Measurements from ENCODE around the gene WASF2.
A peak's percentile ranks its signal among the peaks of the same experiment; 100 is the strongest.
"Not testable (repeated sequence)": the region's sequence is repeated elsewhere in the genome, so short reads cannot be mapped to it uniquely, and the experiment has no call there.

The WASF2 gene

DNA sequence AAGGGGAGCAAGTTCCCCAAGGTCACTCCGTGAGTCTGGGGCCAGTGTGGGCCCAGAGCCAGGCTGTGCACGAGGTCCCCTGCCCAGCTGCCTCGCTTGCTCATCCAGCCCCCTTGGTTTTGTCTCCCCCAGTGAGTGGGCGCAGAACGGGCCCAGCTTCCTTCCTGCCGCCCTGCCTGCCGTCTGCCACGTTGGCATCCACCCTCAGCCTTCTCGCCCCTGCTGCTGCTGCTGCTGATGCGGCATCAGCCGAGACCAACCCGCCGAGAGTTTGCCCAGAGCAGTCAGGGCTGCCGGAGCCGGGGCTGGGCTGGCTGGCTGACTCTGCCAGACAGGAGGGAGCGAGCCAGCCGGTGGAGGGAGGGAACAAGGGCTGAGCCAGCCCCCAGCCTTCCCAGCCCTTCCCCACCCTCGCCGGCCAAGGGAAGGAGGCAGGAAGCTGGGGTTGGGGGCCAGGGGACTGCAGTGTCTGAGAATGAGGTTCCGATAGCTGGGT lies 31.4 kb upstream of the WASF2 start:
- peak; percentile 51 to 70 for DNase-seq

DNA sequence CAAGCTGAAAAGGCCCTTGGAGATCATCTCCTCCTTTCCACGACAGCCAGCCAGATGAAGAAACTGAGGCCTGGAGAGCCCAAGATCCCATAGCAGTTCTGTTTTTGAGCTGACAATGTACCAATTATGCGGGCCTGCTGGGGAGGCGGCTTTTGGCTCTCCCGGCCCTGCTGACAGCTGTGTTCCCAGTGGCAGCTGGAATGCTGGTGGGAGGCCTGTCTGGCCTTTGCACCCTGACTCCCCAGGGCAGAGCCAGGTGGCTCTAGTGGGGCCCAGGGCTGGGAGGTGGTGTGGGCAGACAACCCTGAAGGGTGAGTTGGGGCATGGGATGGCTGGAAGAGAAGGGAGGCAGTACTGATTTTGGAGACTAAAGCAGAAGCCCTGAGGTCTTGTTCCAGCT lies 30.7 kb upstream of the WASF2 start:
- DNase-seq: no peak

DNA sequence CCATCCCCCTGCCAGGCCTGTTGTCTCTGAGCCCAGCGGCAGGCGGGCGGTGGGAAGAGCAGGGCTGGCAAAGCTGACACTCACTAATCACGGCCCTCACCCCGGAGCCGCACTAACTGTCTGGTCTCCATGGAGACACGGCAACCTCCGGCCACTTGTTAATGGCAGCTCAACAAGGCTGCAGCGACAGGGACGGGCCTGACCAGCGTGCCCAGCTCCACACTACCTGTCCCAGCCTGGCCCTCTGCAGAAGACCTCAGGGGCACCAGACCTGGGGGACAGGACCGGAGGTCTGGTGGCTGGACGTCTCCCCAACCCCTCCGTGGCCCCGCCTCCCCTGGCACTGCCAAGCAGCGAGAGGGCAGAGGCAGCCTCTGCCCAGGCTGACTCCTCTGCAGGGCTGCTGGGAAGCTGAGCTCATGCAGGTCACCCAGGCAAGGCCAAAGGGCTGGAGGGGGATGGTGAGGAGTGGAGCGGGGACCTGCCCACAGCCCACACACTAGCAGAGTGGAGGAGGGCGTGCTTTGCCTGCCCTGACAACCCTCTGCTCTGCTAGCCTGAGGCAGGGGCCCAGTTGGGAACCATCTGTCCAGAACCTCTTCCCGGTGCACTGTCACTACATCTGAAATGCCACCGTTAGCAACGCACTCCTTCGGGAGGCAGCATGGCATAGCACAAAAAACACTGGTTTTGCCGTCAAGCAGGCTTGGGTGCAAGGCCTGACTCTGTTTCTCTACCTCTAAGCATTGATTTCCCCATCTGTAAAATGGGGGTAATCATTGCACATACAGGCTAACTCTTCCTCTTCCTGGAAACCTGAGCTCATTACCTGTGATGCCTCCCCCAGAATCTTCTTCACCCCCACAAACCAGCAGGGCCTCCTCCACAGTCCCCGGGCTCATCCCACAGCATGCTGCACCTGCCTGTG lies 29.6 kb upstream of the WASF2 start:
- no peak for DNase-seq

DNA sequence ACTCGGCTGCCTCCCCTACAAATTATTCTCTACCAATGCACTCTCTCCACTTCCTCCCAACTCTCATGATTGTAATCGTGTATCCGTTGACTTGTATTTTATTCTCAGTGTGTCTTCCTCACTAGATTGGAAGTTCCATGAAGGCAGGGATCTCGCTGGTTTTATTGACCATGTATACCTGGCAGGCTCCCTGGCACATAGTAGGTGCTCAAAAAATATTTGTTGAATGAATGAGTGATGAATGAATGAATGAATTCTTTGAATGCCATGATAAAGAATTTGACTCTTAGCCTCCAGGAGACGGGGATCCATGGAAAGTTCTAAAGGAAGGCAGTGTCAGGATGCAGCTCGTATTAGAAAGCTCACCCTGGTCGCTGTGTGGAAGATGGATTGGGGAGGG lies 28.8 kb upstream of the WASF2 start:
- DNase-seq: no peak

DNA sequence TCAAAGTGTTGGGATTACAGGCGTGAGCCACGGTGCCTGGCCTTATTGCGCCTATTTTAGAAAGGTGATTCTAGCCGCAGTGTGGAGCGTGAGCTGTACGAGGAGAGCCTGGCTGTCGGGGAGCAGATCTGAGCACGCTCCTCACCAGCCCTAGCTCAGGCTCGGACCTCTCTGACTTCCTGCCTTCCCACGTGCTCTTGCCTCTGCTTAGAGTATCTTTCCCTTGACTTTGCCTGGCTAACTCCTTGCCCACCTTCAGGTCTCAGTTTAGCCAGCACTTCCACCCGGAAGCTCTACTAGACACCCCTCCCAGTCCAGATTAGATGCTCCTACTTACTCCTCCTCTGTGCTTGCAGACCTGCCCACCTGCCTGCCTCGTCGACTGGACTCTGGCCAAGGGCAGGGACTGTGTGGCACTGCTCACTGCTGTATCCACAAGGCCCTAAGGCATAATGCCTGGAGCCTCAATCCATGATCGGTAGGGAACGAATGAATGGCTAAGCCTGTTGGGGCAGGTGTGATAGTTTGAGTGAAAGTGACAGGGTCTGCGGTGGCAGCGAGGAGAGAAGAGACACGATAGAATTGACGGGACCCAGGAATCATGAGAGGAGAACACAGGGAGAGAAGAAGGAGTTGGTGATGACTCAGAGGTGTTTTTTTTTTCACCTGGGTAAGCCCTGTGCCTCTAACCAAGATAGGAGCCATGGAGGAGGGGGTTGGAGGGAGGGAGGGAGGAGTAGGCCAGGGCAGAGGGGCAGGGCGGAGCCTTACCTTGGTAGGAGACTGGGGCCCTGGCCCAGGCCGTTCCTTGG lies 28.1 kb upstream of the WASF2 start:
- no peak for DNase-seq

DNA sequence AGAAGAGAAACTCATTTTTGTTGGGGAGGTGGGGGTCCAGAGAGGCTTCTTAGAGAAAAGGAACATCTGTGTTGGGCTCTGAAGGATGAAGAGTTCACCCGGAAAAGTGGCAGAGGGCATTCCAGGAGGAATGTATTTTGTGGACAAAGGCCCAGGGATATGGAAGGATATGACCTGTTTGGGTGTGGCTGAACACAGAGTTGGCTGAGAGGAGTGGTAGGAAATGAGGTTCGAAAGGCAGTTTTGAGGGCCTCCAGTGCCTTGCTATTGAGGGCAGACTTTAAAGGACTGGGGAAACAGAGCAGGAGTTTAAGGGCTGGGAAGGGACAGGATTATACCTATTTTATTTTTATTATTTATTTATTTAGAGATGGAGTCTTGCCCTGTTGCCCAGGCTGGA lies 27.3 kb upstream of the WASF2 start:
- no peak for DNase-seq

DNA sequence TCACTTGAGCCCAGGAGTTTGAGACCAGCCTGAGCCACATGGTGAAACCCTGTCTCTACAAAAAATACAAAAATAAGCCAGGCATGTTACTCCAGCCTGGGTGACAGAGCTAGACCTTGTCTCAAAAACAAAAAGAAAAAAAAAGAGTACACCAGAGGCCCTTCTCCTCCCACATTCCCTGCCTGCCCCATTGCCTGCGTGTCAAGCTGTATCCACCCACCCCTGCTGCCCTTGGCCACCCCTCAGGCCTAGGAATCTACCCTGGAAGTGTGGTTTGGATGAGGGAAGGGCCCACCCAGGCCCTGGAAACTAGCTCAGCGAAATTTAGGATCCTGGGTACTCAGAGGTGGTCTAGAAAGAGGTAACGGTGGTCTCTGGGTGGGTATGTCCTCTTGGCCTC lies 25.7 kb upstream of the WASF2 start:
- DNase-seq: no peak

DNA sequence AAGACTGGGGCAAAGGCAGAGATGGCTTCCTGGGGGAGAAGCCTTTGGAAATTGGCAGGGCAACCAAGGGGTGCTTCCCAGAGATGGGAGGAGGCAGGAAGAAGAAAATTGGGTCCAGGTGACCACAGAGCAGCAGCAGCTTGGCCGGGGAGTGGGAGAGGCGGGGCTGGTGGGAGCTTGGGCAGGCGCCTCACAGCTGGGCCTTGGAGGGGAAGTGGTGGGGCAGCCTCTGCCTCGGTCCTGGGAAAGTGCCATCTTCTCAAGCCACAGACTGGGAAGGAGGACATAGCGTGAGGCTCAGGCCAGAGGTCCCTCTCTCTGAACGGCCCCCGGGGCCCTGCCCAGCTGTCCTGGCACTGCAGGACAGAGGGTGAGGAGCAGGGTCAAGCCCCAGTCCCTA lies 24.0 kb upstream of the WASF2 start:
- DNase-seq: no peak

DNA sequence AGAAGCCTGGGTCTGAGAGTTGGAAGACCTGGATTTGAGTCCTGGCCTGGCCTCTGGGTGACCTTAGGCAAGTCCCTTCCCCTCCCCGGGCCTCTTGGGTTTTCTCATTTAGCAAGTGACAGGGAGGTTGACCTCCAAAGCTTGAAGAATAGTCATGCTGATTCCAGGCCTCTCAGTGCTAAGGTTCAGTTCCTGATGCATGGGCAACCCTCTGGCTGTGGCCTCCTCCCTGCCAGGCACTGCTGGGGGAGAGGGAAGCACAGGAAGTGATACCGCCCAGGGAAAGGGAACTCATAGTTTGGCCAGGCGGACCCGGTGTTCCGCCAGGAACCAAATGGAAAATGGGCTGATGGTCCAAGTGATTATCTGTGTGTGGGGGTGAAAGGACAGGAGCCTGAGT lies 23.6 kb upstream of the WASF2 start:
- no peak for DNase-seq

DNA sequence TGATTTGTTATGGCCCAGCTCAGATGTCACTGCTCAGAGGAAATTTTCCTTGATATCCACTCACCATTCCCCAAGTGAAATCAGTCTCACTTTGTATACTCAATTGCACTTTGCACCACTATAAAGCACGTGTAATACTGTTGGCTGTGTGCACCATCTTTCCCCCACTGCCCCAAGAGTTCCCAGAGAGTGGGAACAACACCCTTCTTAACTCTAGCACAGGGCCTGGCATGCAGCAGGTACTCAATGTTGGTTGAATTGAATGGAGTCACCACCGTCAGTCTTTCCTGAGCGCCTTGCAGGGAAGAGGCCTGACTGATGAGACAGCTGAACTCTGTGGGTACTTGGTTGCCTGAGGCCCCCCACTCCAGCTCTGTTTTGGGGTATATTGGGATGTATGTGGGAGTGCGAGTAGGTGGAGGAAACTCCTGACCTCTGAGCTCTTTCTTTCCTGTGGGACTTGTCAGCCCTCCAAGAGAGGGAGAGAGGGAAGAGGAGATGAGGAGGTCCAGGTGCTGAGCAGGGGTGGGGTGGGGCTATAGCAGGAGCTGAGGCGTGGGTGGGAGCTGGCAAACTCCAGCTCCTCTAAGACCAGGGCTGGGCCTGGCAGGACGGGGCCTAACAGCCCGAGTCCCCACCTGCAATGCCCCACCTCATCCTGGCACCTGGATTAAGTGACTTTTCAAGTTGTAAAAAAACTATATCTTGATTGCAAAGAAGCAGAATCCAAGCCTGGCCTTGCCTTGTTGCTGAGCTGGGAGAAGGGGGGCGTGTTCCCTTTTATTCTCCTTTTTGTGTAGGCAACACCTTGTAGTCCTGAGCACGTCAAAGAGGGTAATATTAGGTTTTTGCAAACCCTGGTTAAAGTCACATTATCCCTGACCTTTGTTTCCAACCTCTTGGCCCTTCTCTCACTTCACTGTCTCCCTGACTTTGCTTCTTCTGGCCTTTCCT lies 19.4 kb upstream of the WASF2 start:
- no peak for DNase-seq

DNA sequence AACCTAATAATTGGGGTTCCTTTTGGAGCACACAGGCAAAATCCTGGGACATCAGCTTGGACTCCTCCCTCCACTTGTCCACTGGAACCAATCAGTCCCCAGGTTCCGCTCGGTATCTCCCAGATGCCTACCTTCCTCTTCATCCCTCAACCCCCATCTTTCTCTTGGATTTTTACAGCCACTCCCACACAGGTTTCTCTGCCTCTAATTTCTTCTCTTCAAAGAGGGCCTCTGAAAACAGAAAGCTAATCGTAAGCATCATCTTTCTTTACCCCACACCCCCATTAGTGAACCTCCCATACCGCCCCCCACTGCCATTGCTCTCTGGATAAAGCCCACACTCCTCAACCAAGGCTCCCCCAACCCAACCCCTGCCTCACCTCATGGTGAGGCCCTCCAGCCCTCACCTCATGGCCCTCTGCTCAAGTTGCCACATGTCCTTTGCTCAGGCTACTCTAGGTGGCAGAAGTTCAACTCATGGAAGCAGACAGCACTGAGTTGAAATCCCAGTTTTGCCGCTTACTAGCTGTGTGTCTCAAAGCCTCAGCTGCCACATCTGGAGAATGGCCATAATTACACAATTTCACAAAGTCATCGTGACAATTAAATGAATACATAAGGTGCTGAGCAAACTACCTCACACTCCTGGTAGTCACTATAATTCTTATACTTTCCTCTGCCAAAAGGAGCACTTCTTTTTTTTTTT lies 18.1 kb upstream of the WASF2 start:
- DNase-seq: no peak

DNA sequence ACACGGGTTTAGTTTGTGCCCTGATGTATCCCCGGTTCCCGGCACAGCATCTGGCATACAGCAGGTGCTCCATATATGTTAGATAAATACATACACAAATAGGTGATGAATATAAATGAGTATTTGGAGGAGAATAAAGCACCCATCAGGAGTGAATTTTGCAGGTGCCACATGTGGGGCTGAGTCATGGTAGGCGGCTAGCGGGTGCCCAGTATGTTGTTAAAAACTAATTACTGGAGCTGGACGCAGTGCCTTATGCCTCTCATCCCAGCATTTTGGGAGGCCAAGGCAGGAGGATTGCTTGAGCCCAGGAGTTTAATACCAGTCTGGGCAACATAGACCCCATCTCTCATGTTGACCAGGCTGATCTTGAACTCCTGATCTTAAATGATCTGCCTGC lies 16.7 kb upstream of the WASF2 start:
- no peak for DNase-seq

DNA sequence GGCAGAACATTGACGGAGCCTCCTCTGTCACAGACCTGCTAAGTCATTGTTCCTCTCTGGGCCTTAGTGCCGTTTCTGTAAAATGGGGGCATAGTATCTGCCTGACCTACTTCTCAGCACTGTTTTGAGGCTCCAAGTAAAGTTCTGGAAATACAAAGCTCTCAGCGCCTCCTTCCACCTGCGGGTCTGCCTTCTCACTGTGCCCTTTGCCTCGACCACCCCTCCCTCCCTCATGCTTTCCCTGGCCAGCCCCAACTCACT lies 15.4 kb upstream of the WASF2 start:
- DNase-seq: no peak

DNA sequence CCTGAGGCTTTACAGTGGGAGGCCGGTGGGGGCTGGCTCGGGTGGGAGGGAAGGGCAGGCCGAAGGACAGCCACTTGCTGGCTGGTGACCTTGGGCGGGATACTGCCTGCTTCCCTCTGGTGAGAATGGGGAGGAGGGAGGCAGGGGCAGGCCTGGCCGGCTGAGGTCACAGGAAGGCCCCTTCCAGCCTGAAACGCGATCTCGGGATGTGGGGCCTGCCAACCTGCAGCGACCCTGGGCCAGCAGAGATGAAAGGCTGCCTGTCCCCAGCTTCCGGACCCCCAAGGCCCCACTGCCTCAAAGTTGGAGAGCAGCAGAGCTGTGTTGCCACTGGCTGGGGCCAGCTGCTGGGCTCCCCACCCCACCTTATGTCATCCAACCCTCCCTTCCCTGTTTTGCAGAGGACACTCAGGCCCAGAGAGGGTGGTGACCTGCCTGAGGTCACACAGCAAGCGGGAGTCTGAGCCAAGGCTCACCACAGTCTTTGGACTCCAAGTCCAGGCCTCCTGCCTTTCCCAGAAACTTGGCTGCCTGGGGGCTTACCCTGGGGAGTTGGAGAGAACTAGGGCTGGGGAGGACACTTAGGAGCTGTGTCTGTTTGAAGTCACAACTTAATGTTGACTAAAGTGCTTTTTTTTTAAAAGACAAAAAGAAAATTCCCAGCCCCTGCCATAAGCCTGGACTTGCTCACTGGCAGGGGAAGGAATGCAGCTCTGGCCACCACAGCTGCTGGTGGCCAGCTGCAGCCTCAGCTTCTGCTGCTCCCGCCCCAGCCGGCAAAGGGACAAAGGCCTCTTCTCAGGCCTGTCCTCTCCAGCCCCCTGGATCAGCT lies 14.8 kb upstream of the WASF2 start:
- DNase-seq: no peak

DNA sequence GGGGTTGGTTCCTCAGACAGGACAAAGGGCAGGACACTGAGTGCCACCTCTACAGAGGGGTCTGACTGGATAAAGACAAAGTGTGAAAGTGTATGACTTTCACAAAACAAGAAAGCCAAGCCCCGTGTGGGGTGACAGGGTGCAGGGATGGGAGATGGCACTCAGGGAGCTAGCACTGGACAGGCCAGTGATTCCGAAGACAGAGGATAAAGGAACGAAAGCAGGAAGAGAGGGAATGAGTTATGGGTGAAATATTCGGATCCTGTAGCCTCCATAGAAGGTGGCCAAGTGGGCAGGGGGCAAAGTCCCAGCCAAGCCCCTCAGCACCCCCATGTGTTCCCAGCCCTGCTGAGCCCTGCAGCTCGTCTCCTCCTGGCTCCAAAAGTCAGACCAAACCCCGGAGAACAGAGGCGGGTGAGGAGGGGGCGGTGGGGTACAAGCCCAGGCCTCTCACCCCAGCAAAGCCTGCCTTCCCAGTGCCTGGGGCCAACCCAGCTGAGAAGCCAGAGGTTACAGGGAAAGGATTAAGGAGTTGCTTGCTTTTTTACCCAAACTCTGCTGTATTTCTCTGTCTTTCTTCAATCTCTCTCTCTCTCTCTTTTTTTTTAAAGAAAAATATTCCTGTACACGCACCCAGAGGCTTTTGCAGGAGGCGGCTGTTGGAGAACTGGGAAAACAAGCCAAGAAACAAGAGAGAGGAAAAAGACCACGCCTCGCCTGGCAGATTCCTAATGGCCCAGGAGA lies 14.0 kb upstream of the WASF2 start:
- no peak for DNase-seq

DNA sequence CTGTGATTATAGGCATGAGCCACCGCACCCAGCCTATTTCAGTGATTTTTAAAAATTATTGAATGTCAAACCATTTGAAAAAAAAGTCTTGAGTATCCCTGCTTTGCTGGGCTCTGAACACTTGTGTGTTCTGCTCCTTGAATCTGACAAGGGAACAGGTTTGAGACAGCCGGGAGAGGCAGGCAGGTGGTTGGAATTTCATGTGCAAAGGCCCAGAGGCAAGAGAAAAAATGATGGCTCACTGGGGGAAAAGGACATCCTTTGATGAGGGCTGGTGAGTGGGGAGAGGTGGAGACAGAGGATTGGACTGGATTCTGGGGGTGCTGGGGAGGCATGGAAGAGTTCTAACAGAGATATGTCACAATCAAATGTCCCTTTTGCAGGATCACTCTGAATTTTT lies 13.1 kb upstream of the WASF2 start:
- no peak for DNase-seq

DNA sequence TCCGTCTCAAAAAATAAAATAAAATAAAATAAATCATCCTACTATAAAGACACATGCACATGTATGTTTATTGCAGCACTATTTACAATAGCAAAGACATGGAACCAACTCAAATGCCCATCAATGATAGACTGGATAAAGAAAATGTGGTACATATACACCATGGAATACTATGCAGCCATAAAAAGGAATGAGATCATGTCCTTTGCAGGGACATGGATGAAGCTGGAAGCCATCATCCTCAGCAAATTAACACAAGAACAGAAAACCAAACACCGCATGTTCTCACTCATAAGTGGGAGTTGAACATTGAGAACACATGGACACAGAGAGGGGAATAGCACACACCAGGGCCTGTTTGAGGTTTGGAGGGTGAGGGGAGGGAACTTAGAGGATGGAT lies 11.2 kb upstream of the WASF2 start:
- DNase-seq: not testable (repeated sequence)

DNA sequence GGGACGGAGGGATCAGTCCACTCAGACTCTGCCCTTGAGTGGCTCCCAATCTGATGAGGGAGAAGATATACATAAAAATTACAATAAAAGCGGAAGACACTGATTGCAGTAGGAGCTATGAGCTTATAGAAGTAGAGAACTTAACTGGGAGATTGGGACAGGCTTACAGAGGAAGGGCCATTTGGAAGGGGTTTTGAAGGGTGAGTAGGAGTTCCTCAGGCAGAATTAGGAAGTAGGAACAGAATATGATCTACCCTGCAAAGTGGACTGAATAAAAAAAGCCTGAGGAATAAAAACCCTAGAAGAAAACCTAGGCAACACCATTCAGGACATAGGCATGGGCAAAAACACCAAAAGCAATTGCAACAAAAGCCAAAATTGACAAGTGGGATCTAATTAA lies 9.2 kb upstream of the WASF2 start:
- DNase-seq: no peak

DNA sequence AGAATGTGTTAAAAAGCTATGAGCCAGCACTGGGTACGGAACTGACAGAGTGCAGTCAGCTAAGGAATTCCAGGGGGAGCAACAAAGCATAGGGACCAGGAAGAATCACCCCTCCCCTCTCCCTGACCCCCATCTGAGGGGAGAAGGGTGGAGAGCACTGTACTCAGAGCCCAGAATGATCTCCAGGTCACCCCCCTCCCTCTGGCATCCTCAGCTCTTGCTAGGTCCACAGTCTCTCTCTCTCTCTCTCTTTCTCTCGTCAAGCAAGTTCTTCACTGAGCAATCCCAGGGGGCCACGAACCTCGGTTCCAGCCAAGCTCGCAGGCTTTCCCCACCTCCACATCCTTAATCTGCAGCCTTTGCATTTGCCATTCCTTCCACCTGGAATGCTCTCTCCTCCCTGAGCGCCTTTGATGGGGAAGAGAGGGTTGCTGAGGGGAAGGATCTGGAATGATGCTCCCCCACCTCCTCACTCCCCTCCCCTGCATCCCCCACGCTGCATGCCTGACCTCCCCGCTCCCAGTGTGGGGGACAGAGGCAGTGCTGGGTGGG lies 6.7 kb upstream of the WASF2 start:
- no peak for DNase-seq

DNA sequence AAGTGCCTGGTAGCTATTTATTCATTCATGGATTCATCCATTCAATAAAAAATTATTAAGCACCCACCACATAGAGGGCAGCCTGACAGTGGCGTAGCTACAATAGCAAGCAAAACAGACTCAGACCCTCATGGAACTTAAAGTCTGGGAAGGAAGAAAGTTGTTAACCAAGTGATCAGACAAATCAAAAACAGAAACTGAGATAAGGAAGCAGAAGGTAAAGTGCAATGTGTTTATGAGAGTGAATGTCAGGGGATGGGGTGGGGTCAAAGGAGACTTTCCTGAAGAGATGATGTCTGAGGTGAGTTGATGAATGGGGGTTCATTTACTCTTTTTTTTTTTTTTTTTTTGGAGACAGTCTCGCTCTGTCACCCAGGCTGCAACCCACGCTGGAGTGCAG lies 2.8 kb upstream of the WASF2 start:
- no peak for DNase-seq
